ENCODE results near the gene POU2AF1. TPM values are rescaled to one million over a fixed set of nuclear protein-coding genes. Genes with fewer than 3 reads are reported as not detected.

The POU2AF1 gene
- polyA plus RNA-seq, 3 donors, result 0.53 to 1.1 (median 0.88) TPM

- DNase-seq (ENCODE audit: extremely low read depth in 1 of 11, low read depth in 9 of 11, low spot score in 4 of 11), result no peak
Measured at GRCh38 chr11:111306321-111306720, 72.8 kb downstream of the POU2AF1 start.

- DNase-seq (ENCODE audit: extremely low read depth in 1 of 11, low read depth in 9 of 11, low spot score in 4 of 11), result no peak
Measured at GRCh38 chr11:111305876-111306275, 73.2 kb downstream of the POU2AF1 start.

- no peak for DNase-seq (ENCODE audit: extremely low read depth in 1 of 11, low read depth in 9 of 11, low spot score in 4 of 11)
Measured at GRCh38 chr11:111305162-111305802, 73.8 kb downstream of the POU2AF1 start.

GRCh38 chr11:111303461-111303860, 75.6 kb downstream of the POU2AF1 start:
- DNase-seq (ENCODE audit: extremely low read depth in 1 of 11, low read depth in 9 of 11, low spot score in 4 of 11), result no peak

GRCh38 chr11:111302298-111302697, 76.8 kb downstream of the POU2AF1 start:
- DNase-seq (ENCODE audit: extremely low read depth in 1 of 11, low read depth in 9 of 11, low spot score in 4 of 11), result no peak

Other genes with a start within 250 kb of the POU2AF1 start
- gene POU2AF2, start 133.6 kb downstream of the POU2AF1 start, polyA plus RNA-seq (ENCODE audit: insufficient read length in 3 of 3), result not detected
- 1 to 10 TPM; 7.7 to 9.4 (median 8.6) TPM for gene POU2AF3, start 80.7 kb downstream of the POU2AF1 start, polyA plus RNA-seq (ENCODE audit: insufficient read length in 3 of 3)
- not detected for gene BTG4, start 133.1 kb upstream of the POU2AF1 start, polyA plus RNA-seq (ENCODE audit: insufficient read length in 3 of 3)
- gene HOATZ, start 135.5 kb upstream of the POU2AF1 start, polyA plus RNA-seq (ENCODE audit: insufficient read length in 3 of 3), result under 1 TPM in 2 of 3 donors, not detected in 1; 0.08 to 0.11 TPM
- 1 to 10 TPM; 6.6 to 8.3 (median 8.3) TPM for gene LAYN, start 161.4 kb upstream of the POU2AF1 start, polyA plus RNA-seq (ENCODE audit: insufficient read length in 3 of 3)
- gene SIK2, start 223.2 kb upstream of the POU2AF1 start, polyA plus RNA-seq (ENCODE audit: insufficient read length in 3 of 3), result 10 to 100 TPM; 20.5 to 30.8 (median 22.2) TPM

All from renal cortex interstitium (tissue), 11 donors.